Endodermal cell (in vitro differentiated cells): ENCODE data around the gene ORAI3. TPM values are rescaled to one million over a fixed set of nuclear protein-coding genes. Genes with fewer than 3 reads are reported as not detected.

Experiments
- DNase-seq: peaks from one replicate; pipeline ENCODE4 v3.0.0-alpha.2; 2017
- H3K27ac ChIP-seq: 2 replicates; pipeline ENCODE4 v1.5.1; 2013; ENCODE audit warnings: mild to moderate bottlenecking, low read depth, low read length, moderate library complexity
- H3K27me3 ChIP-seq: 2 replicates; pipeline ENCODE4 v1.6.1; 2013; ENCODE audit warnings: mild to moderate bottlenecking, low read length, moderate library complexity; ENCODE audit not compliant: insufficient read depth, control insufficient read depth, poor library complexity, severe bottlenecking
- H3K36me3 ChIP-seq: 2 replicates; pipeline ENCODE4 v1.7.0; 2013; ENCODE audit warnings: mild to moderate bottlenecking, low read length, moderate library complexity; ENCODE audit not compliant: control insufficient read depth, insufficient read depth
- H3K4me1 ChIP-seq: one replicate; pipeline ENCODE4 v1.7.0; 2013; ENCODE audit warnings: low read length; ENCODE audit not compliant: control insufficient read depth, insufficient read depth
- H3K4me3 ChIP-seq: 2 replicates; pipeline ENCODE4 v1.5.1; 2013; ENCODE audit warnings: mild to moderate bottlenecking, low read length, moderate library complexity
- H3K9ac ChIP-seq: 2 replicates; pipeline ENCODE4 v1.6.1; 2013; ENCODE audit warnings: mild to moderate bottlenecking, low read length, moderate library complexity; ENCODE audit not compliant: poor library complexity, severe bottlenecking; ENCODE audit errors: extremely low read depth
- H3K9me3 ChIP-seq: 2 replicates; pipeline ENCODE4 v1.6.1; 2013; ENCODE audit warnings: mild to moderate bottlenecking, low read length, moderate library complexity; ENCODE audit not compliant: control insufficient read depth
- H3K27ac Mint-ChIP-seq: 2 replicates; pipeline ENCODE4 v1.8.0; 2020; ENCODE audit warnings: mixed read lengths
- H3K27me3 Mint-ChIP-seq: 2 replicates; pipeline ENCODE4 v1.8.0; 2021; ENCODE audit warnings: mild to moderate bottlenecking, mixed read lengths; ENCODE audit not compliant: insufficient read depth
- H3K36me3 Mint-ChIP-seq: 2 replicates; pipeline ENCODE4 v1.8.0; 2020; ENCODE audit warnings: low read depth, mixed read lengths
- H3K4me1 Mint-ChIP-seq: 2 replicates; pipeline ENCODE4 v1.8.0; 2020; ENCODE audit warnings: mixed read lengths
- H3K4me3 Mint-ChIP-seq: 2 replicates; pipeline ENCODE4 v1.8.0; 2020; ENCODE audit warnings: mild to moderate bottlenecking, moderate library complexity, mixed read lengths
- H3K9me3 Mint-ChIP-seq: 2 replicates; pipeline ENCODE4 v1.8.0; 2020; ENCODE audit warnings: mild to moderate bottlenecking, mixed read lengths
- CTCF ChIP-seq: fragments of 200-600 bp; sonication (generic); conservative IDR thresholded peaks from 2 replicates; pipeline ENCODE4 v1.5.0; 2021; ENCODE audit warnings: antibody characterized with exemption, mild to moderate bottlenecking
- WGBS, 2 experiments: methylation state at CpG; one replicate each; pipeline versions ENCODE4 v1.1.5 to v1.1.7; 2013; ENCODE audit warnings: missing lambda C conversion rate in 2 of 2, mixed read lengths in 1 of 2; ENCODE audit not compliant: insufficient coverage in 1 of 2, insufficient read length in 1 of 2; 5-methylcytosine and 5-hydroxymethylcytosine counted together
- total RNA-seq, 2 donors: library from RNA; stranded (reverse); fragmentation: NEBNext Ultra II Directional in 1 of 2; extraction: Animal tissue kit (Norgen Biotek cat#: 25700) in 1 of 2; gene quantifications; 2 replicates in 1 of 2; 3 replicates in 1 of 2; pipeline ENCODE4 v1.2.1, GENCODE V29; 2021

The ORAI3 gene
- total RNA-seq, 2 donors from 2014 or later, result 16.9 to 17.7 TPM

- no peaks in the 10 kb centered on the region for H3K27me3 ChIP-seq
- peaks cover 81% of the 10 kb centered on the region for H3K36me3 ChIP-seq
- H3K4me3 ChIP-seq, result no peak overlapping the region
- WGBS, 2 experiments, result 92% methylated on average over 14 of the region's 15 CpGs; no CpG with 5 or more reads in 1 of the 2 experiments
- no peak overlapping the region for H3K9ac ChIP-seq
- no peak for DNase-seq
- H3K27ac ChIP-seq, result no peak overlapping the region
- Mint-ChIP-seq H3K27me3 (no peaks in the 10 kb centered on the region), H3K9me3 (no peaks in the 10 kb centered on the region), H3K4me3 (no peak overlapping the region), H3K4me1 (no peaks in the 10 kb centered on the region), H3K36me3 (peaks cover 72% of the 10 kb centered on the region), H3K27ac (no peak overlapping the region)
- H3K9me3 ChIP-seq, result no peaks in the 10 kb centered on the region
- TF ChIP-seq CTCF, result no peak
- H3K4me1 ChIP-seq, result no peaks in the 10 kb centered on the region
Observed at GRCh38 chr16:30965436-30965835, 16.6 kb downstream of the ORAI3 start.

DNA sequence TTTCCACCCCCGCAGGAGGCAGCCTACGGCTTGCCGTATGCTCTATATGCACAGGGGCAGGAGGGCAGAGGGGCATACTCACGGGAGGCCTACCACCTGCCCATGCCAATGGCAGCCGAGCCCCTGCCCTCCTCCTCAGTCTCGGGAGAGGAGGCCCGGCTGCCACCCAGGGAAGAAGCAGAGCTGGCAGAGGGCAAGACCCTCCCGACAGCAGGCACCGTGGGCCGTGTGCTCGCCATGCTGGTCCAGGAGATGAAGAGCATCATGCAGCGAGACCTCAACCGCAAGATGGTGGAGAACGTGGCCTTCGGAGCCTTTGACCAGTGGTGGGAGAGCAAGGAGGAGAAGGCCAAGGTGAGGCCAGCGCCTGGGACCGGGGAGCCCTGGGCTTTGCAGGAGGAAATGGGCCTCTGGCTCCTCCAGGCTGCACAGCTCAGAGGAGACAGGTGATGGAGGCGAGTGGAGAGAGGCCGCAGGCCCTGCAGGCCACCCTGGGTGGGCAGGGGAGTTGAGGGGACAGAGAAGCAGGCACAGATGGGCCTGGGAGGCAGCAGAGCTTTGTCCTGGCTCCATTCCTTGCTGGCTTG is 17.3 kb downstream of the ORAI3 start:
- no peak overlapping the region for H3K27ac ChIP-seq
- H3K27ac Mint-ChIP-seq, result no peak overlapping the region
- peaks cover 74% of the 10 kb centered on the region for H3K36me3 Mint-ChIP-seq
- no peak for TF ChIP-seq CTCF
- H3K27me3 ChIP-seq, result no peaks in the 10 kb centered on the region
- no peak overlapping the region for H3K4me3 ChIP-seq
- H3K9ac ChIP-seq, result no peak overlapping the region
- no peaks in the 10 kb centered on the region for H3K4me1 Mint-ChIP-seq
- H3K4me1 ChIP-seq, result no peaks in the 10 kb centered on the region
- H3K9me3 Mint-ChIP-seq, result no peaks in the 10 kb centered on the region
- H3K36me3 ChIP-seq, result peaks cover 81% of the 10 kb centered on the region
- no peak overlapping the region for H3K4me3 Mint-ChIP-seq
- no peak for DNase-seq
- H3K27me3 Mint-ChIP-seq, result no peaks in the 10 kb centered on the region
- no peaks in the 10 kb centered on the region for H3K9me3 ChIP-seq
- WGBS, 2 experiments, result 95 to 96% methylated on average over 16 to 19 of the region's 19 CpGs

GRCh38 chr16:30967795-30968194 is 18.9 kb downstream of the ORAI3 start:
- Mint-ChIP-seq H3K4me3 (no peak overlapping the region), H3K36me3 (peaks cover 76% of the 10 kb centered on the region), H3K9me3 (no peaks in the 10 kb centered on the region), H3K4me1 (no peaks in the 10 kb centered on the region), H3K27ac (no peak overlapping the region), H3K27me3 (no peaks in the 10 kb centered on the region)
- H3K36me3 ChIP-seq, result peaks cover 78% of the 10 kb centered on the region
- DNase-seq, result no peak
- no peaks in the 10 kb centered on the region for H3K4me1 ChIP-seq
- no peaks in the 10 kb centered on the region for H3K9me3 ChIP-seq
- H3K4me3 ChIP-seq, result no peak overlapping the region
- H3K27ac ChIP-seq, result no peak overlapping the region
- no peak for TF ChIP-seq CTCF
- H3K9ac ChIP-seq, result no peak overlapping the region
- WGBS, 2 experiments, result 88 to 92% methylated on average over 4 of the region's 4 CpGs
- H3K27me3 ChIP-seq, result no peaks in the 10 kb centered on the region
